T-helper 1 cell treated with Interleukin-12 subunit alpha and Interleukin-12 subunit beta and Interleukin-4 antibody, amounts not matched to agents 30 μg/mL and 1 μg/mL, for 36 hours (primary cell): ENCODE measurements around the gene ITGA3.
"Not testable (repeated sequence)": the region's sequence is repeated elsewhere in the genome, so short reads cannot be mapped to it uniquely, and the experiment has no call there.

Source experiments
- H3K27ac Mint-ChIP-seq: one replicate; pipeline ENCODE4 v1.8.0; 2021; ENCODE audit warnings: mild to moderate bottlenecking, mixed read lengths
- H3K27me3 Mint-ChIP-seq: one replicate; pipeline ENCODE4 v1.8.0; 2021; ENCODE audit warnings: low read depth, mixed read lengths
- H3K36me3 Mint-ChIP-seq: one replicate; pipeline ENCODE4 v1.8.0; 2021; ENCODE audit warnings: low read depth, mixed read lengths
- H3K4me1 Mint-ChIP-seq: one replicate; pipeline ENCODE4 v1.8.0; 2021; ENCODE audit warnings: low read depth, mixed read lengths
- H3K4me3 Mint-ChIP-seq: one replicate; pipeline ENCODE4 v1.8.0; 2021; ENCODE audit warnings: mild to moderate bottlenecking, moderate library complexity, mixed read lengths
- H3K9me3 Mint-ChIP-seq: one replicate; pipeline ENCODE4 v1.8.0; 2021; ENCODE audit warnings: mixed read lengths

ITGA3 gene

GRCh38 chr17:50027172-50027880 lies 28.6 kb upstream of the ITGA3 start:
- Mint-ChIP-seq H3K27me3 (peaks cover 3% of the 10 kb centered on the region), H3K9me3 (no peaks in the 10 kb centered on the region), H3K27ac (no peak overlapping the region), H3K36me3 (no peaks in the 10 kb centered on the region), H3K4me1 (peaks cover 12% of the 10 kb centered on the region), H3K4me3 (peak overlapping the region; percentile 72)

- Mint-ChIP-seq H3K4me3 (no peak overlapping the region), H3K4me1 (peaks cover 12% of the 10 kb centered on the region)
Observed at GRCh38 chr17:50027881-50028735, 27.8 kb upstream of the ITGA3 start.

GRCh38 chr17:50028736-50029120 lies 27.2 kb upstream of the ITGA3 start:
- Mint-ChIP-seq H3K36me3 (no peaks in the 10 kb centered on the region), H3K27me3 (peaks cover 3% of the 10 kb centered on the region), H3K4me1 (peaks cover 12% of the 10 kb centered on the region), H3K9me3 (no peaks in the 10 kb centered on the region), H3K27ac (no peak overlapping the region), H3K4me3 (no peak overlapping the region)

More at GRCh38 chr17:50027881-50028735, 27.8 kb upstream of the ITGA3 start:
- Mint-ChIP-seq H3K27ac (no peak overlapping the region), H3K36me3 (no peaks in the 10 kb centered on the region), H3K9me3 (no peaks in the 10 kb centered on the region), H3K27me3 (peaks cover 3% of the 10 kb centered on the region)

- Mint-ChIP-seq H3K4me3 (no peak overlapping the region), H3K9me3 (no peaks in the 10 kb centered on the region), H3K27ac (no peak overlapping the region), H3K27me3 (peaks cover 6% of the 10 kb centered on the region), H3K4me1 (peaks cover 12% of the 10 kb centered on the region), H3K36me3 (no peaks in the 10 kb centered on the region)
Observed at GRCh38 chr17:50029185-50029584, 26.7 kb upstream of the ITGA3 start.

GRCh38 chr17:50033316-50033715 lies 22.6 kb upstream of the ITGA3 start:
- Mint-ChIP-seq H3K4me1 (peaks cover 3% of the 10 kb centered on the region), H3K9me3 (no peaks in the 10 kb centered on the region), H3K4me3 (no peak overlapping the region), H3K27me3 (peaks cover 6% of the 10 kb centered on the region), H3K36me3 (no peaks in the 10 kb centered on the region), H3K27ac (no peak overlapping the region)

GRCh38 chr17:50034498-50035364 lies 21.2 kb upstream of the ITGA3 start:
- H3K4me3 Mint-ChIP-seq = no peak overlapping the region
- H3K4me1 Mint-ChIP-seq = no peaks in the 10 kb centered on the region
- H3K27me3 Mint-ChIP-seq = peaks cover 6% of the 10 kb centered on the region
- H3K27ac Mint-ChIP-seq = no peak overlapping the region
- no peaks in the 10 kb centered on the region for H3K9me3 Mint-ChIP-seq
- no peaks in the 10 kb centered on the region for H3K36me3 Mint-ChIP-seq

GRCh38 chr17:50035421-50035879 lies 20.5 kb upstream of the ITGA3 start:
- Mint-ChIP-seq H3K4me1 (no peaks in the 10 kb centered on the region), H3K9me3 (no peaks in the 10 kb centered on the region), H3K4me3 (no peak overlapping the region), H3K27me3 (peaks cover 6% of the 10 kb centered on the region), H3K27ac (no peak overlapping the region), H3K36me3 (no peaks in the 10 kb centered on the region)

GRCh38 chr17:50035945-50036344 lies 20.0 kb upstream of the ITGA3 start:
- Mint-ChIP-seq H3K4me3 (no peak overlapping the region), H3K9me3 (no peaks in the 10 kb centered on the region), H3K27ac (no peak overlapping the region), H3K27me3 (peaks cover 6% of the 10 kb centered on the region), H3K4me1 (no peaks in the 10 kb centered on the region), H3K36me3 (no peaks in the 10 kb centered on the region)

- Mint-ChIP-seq H3K27me3 (peaks cover 4% of the 10 kb centered on the region), H3K9me3 (no peaks in the 10 kb centered on the region), H3K4me1 (no peaks in the 10 kb centered on the region), H3K27ac (no peak overlapping the region), H3K36me3 (no peaks in the 10 kb centered on the region), H3K4me3 (no peak overlapping the region)
Observed at GRCh38 chr17:50036455-50037261, 19.3 kb upstream of the ITGA3 start.

- Mint-ChIP-seq H3K27me3 (peaks cover 7% of the 10 kb centered on the region), H3K36me3 (no peaks in the 10 kb centered on the region), H3K4me3 (no peak overlapping the region), H3K4me1 (no peaks in the 10 kb centered on the region), H3K9me3 (no peaks in the 10 kb centered on the region), H3K27ac (no peak overlapping the region)
Observed at GRCh38 chr17:50037321-50038107, 18.4 kb upstream of the ITGA3 start.

- H3K4me1 Mint-ChIP-seq = no peaks in the 10 kb centered on the region
- no peak overlapping the region for H3K27ac Mint-ChIP-seq
- peaks cover 6% of the 10 kb centered on the region for H3K27me3 Mint-ChIP-seq
- no peaks in the 10 kb centered on the region for H3K9me3 Mint-ChIP-seq
- H3K36me3 Mint-ChIP-seq = no peaks in the 10 kb centered on the region
- no peak overlapping the region for H3K4me3 Mint-ChIP-seq
Observed at GRCh38 chr17:50039058-50039457, 16.9 kb upstream of the ITGA3 start.

GRCh38 chr17:50040496-50040895 lies 15.4 kb upstream of the ITGA3 start:
- H3K27ac Mint-ChIP-seq, H3K4me3 Mint-ChIP-seq, H3K9me3 Mint-ChIP-seq: not testable (repeated sequence)

GRCh38 chr17:50042211-50042610 lies 13.7 kb upstream of the ITGA3 start:
- Mint-ChIP-seq H3K36me3 (no peaks in the 10 kb centered on the region), H3K4me1 (peaks cover 3% of the 10 kb centered on the region), H3K27me3 (peaks cover 4% of the 10 kb centered on the region), H3K9me3 (no peaks in the 10 kb centered on the region), H3K27ac (no peak overlapping the region), H3K4me3 (no peak overlapping the region)

More at GRCh38 chr17:50040496-50040895, 15.4 kb upstream of the ITGA3 start:
- H3K27me3 Mint-ChIP-seq, H3K36me3 Mint-ChIP-seq, H3K4me1 Mint-ChIP-seq: not testable (repeated sequence)
